ENCODE results near the gene METTL25B. TPM values are rescaled to one million over a fixed set of nuclear protein-coding genes. Genes with fewer than 3 reads are reported as not detected.

The METTL25B gene
- total and polyA plus RNA-seq, 10 of the 15 experiments (the other 5 are each of a cell fraction or from before 2014, with no cell fraction given), result 5.9 to 25.2 (median 13.5) TPM

GRCh38 chr1:156765666-156766065 is 37.4 kb downstream of the METTL25B start:
- BruUV-seq (replicated peaks), result no TSS peak
- intact Hi-C loops (cut with micrococcal nuclease; ENCODE audit: unreplicated experiment) (loop anchor here (5.0 kb wide), 1 partner anchor 263 kb away; the partner anchor contains the start of gene MEF2D), in situ Hi-C loops (cut with MboI) (no loop called here)
- peak overlapping the region; percentile 99 for H3K4me2 ChIP-seq (ENCODE audit: control insufficient read depth, insufficient read depth)
- peaks cover 41% of the 10 kb centered on the region for H3K79me2 ChIP-seq (ENCODE audit: control insufficient read depth, insufficient read depth, low read length)
- no peak overlapping the region for H2AFZ ChIP-seq (ENCODE audit: control insufficient read depth, low read depth, low read length)
- no peak for DNase-seq (ENCODE audit: low read depth, low spot score)
- TF ChIP-seq NBN (IDR thresholded peaks at IDR 0.05) (no peak), TCF7 (IDR thresholded peaks at IDR 0.05; ENCODE audit: borderline replicate concordance) (no peak), PAX8 (IDR thresholded peaks at IDR 0.05) (no peak), CREM (IDR thresholded peaks at IDR 0.05; ENCODE audit: low read depth) (no peak), SKIL (IDR thresholded peaks at IDR 0.05; ENCODE audit: low read depth, poor library complexity, severe bottlenecking) (no peak), RFX5 (IDR thresholded peaks at IDR 0.05; ENCODE audit: low read depth, low read length) (no peak)
- TF ChIP-seq, protein P1, sequence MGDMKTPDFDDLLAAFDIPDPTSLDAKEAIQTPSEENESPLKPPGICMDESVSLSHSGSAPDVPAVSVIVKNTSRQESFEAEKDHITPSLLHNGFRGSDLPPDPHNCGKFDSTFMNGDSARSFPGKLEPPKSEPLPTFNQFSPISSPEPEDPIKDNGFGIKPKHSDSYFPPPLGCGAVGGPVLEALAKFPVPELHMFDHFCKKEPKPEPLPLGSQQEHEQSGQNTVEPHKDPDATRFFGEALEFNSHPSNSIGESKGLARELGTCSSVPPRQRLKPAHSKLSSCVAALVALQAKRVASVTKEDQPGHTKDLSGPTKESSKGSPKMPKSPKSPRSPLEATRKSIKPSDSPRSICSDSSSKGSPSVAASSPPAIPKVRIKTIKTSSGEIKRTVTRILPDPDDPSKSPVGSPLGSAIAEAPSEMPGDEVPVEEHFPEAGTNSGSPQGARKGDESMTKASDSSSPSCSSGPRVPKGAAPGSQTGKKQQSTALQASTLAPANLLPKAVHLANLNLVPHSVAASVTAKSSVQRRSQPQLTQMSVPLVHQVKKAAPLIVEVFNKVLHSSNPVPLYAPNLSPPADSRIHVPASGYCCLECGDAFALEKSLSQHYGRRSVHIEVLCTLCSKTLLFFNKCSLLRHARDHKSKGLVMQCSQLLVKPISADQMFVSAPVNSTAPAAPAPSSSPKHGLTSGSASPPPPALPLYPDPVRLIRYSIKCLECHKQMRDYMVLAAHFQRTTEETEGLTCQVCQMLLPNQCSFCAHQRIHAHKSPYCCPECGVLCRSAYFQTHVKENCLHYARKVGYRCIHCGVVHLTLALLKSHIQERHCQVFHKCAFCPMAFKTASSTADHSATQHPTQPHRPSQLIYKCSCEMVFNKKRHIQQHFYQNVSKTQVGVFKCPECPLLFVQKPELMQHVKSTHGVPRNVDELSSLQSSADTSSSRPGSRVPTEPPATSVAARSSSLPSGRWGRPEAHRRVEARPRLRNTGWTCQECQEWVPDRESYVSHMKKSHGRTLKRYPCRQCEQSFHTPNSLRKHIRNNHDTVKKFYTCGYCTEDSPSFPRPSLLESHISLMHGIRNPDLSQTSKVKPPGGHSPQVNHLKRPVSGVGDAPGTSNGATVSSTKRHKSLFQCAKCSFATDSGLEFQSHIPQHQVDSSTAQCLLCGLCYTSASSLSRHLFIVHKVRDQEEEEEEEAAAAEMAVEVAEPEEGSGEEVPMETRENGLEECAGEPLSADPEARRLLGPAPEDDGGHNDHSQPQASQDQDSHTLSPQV (IDR thresholded peaks at IDR 0.05), result no peak
- peak overlapping the region; percentile 92; the same call in 1 of the 2 replicates for H3K9ac ChIP-seq (ENCODE audit: control insufficient read depth, insufficient read depth, low read length)
- peak overlapping the region; percentile 87 for H3K4me3 ChIP-seq
- H3K27me3 ChIP-seq (replicated peaks in 1 of 2; ENCODE audit: control insufficient read depth in 2 of 2, insufficient read depth in 2 of 2, low read length in 1 of 2), result no peaks in the 10 kb centered on the region
- no peak for ATAC-seq
- H3K9me3 ChIP-seq (replicated peaks; ENCODE audit: control insufficient read depth, insufficient read depth, low read length), result no peaks in the 10 kb centered on the region
- 93% methylated on average over 5 of the region's 5 CpGs for WGBS (ENCODE audit: insufficient coverage, insufficient replicate concordance, low lambda C conversion rate, missing lambda C conversion rate)
- POLR2A ChIA-PET, result interaction anchor here (0.6 to 6.9 kb wide), 5 partner anchors 9 to 90 kb away, joined by 3 to 71 read pairs (median 3); partner anchors contain the start of genes ISG20L2, METTL25B and MRPL24
- CTCF ChIA-PET, result interaction anchor here (4.2 to 9.6 kb wide), 3 partner anchors 10 to 39 kb away, joined by 17 to 152 read pairs (median 22); partner anchors contain the start of genes HDGF, ISG20L2 and METTL25B
- peak; percentile 61 for FAIRE-seq
- H3K36me3 ChIP-seq (ENCODE audit: control insufficient read depth in 2 of 2, insufficient read depth in 2 of 2, low read length in 1 of 2), result peaks cover 0 to 3% of the 10 kb centered on the region in 2 experiments; a peak in 1 of 4 replicates
- H4K20me1 ChIP-seq (ENCODE audit: control insufficient read depth, insufficient read depth), result no peaks in the 10 kb centered on the region
- RAD21 ChIA-PET (ENCODE audit: unreplicated experiment), result interaction anchor here (3.9 to 5.0 kb wide), 3 partner anchors 14 to 39 kb away, joined by 31 to 59 read pairs (median 49); partner anchors contain the start of genes HDGF, ISG20L2, METTL25B and MRPL24
- SMC1A ChIA-PET (ENCODE audit: uncharacterized antibody, unreplicated experiment), result interaction anchor here (0.6 to 11.8 kb wide), 6 partner anchors 9 to 125 kb away, joined by 3 to 108 read pairs (median 16); partner anchors contain the start of genes HDGF, ISG20L2, METTL25B and MRPL24
- H3K27ac ChIP-seq (ENCODE audit: control insufficient read depth, insufficient read depth), result no peak overlapping the region
- H3K4me1 ChIP-seq (ENCODE audit: control insufficient read depth, insufficient read depth, low read length), result no peaks in the 10 kb centered on the region

Measured in GM12878 (cell line).